AG09309 (cell line): ENCODE data around the gene IQGAP2.

ENCODE experiments used
- DNase-seq: peaks from one replicate; pipeline ENCODE4 v3.0.0-alpha.2; 2010; ENCODE audit warnings: low read depth
- H3K4me3 ChIP-seq: 2 replicates; pipeline ENCODE4 v1.5.1; 2011; ENCODE audit warnings: mild to moderate bottlenecking, low read depth, low read length, moderate library complexity; ENCODE audit not compliant: control insufficient read depth
- CTCF ChIP-seq: IDR thresholded peaks from 2 replicates; pipeline ENCODE4 v1.5.1; 2011; ENCODE audit warnings: mild to moderate bottlenecking, low read depth, low read length, inconsistent platforms; ENCODE audit not compliant: insufficient read depth, control insufficient read depth; ENCODE audit errors: missing control alignments

The IQGAP2 gene

GRCh38 chr5:76715486-76715735, 312.3 kb downstream of the IQGAP2 start:
- no peak for TF ChIP-seq CTCF
- no peak for DNase-seq

DNA sequence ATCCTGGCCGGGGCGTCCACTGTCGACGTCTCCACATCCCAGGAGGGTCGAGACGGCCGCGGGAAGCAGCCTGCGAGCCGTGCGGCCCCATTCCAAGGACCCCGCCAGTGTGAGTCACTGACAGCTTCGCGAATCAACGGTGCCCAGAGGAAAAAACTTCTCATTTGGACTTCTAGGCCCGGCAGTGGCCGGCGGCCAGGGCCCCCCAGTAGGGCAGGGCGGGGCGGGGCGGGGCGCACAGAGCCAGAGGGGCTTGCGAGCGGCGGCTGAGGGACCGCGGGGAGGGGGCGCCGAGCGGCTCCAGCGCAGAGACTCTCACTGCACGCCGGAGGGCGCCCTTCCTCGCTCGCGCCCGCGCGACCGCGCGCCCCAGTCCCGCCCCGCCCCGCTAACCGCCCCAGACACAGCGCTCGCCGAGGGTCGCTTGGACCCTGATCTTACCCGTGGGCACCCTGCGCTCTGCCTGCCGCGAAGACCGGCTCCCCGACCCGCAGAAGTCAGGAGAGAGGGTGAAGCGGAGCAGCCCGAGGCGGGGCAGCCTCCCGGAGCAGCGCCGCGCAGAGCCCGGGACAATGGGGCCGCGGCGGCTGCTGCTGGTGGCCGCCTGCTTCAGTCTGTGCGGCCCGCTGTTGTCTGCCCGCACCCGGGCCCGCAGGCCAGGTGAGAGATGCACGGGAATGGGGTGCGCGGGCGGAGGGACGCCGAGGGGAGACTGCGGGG, 312.8 kb downstream of the IQGAP2 start, which contains the start of gene F2R:
F2R (plus strand) TSS at position 391 of the 720 bp plus-strand sequence; CDS start at position 573, 182 bp downstream.
- H3K4me3 ChIP-seq = peak within 1 kb of the TSS; percentile 84
- no peak for DNase-seq
- TF ChIP-seq CTCF = peak; percentile 34

More at GRCh38 chr5:76715486-76715735, 312.3 kb downstream of the IQGAP2 start:
- H3K4me3 ChIP-seq = peak overlapping the region; percentile 84

DNA sequence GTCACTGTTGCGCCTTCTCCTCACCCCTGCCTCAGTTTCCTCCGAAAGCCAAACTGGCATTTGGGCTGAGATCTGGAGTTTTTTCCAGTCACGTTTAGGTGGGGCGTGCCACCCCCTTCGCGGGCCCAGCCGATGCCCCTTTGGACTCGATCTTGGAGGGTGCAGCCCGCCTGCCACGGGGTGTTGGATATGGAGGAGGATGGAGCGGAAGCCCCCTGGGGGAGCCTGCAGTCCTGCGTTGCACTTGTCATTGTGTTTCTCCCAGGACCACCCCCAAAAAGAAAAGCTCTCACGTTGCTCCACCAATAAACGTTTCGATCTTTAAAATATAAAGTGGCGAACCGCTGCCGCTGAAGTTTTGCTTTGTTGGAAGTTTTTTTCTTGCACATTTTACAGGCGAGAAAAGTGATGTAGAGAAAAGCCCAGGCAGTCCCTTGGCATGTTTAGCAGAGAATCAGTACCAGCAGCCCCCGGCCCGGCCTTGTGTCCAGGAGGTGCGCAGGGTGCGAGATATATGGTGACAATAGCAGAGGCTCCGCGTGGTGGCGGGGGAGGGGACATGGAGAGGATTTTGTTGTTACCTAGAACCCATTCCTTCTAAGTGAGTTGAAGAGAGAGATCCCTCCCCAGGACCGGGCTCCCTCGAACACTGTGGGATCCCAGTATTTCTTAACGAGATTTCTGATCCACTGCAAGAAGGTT, 313.5 kb downstream of the IQGAP2 start:
- DNase-seq = no peak
- H3K4me3 ChIP-seq = peak overlapping the region; percentile 84
- no peak for TF ChIP-seq CTCF

DNA sequence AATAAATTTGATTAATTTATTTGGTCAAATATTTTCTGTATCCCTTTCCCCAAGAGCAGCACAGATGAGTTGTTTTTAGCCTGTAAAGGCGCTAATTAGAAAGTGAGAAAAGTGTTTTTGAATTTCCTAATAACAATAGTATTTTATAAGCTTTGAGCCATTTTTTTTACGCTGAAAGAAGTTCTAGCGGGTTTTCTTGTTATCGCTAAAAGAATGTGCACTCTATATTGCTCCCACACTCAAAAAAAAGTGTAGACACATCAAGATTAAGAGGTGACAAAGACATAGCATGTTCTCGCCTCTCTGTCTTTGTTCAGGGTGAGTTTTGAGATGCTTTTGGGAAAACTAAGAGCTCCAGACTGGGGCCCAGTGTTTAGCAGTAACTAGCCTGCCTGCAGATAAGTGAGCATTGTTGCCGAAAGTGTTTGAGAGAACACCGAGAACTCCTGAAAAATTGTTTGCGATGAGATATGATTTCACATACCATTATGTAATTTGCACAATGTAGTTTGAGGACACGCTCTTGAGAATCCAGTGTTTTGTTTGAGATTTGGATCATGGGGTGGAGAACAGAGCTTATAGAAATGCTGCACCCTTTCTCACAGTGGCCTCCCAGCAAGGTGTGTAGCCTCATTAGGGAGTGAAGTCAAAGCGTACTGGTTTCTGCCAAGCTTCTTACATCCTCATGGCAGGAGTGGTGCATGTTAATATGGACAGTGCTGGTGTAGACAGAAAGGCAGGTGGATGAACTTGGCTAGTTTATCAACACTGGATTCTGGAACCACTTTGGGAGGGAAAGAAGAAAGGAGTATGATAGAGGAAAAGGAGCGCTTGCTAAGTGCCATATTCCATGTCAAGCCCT, 314.4 kb downstream of the IQGAP2 start:
- H3K4me3 ChIP-seq = peak overlapping the region; percentile 84
- no peak for DNase-seq
- no peak for TF ChIP-seq CTCF

GRCh38 chr5:76718381-76718832, 315.3 kb downstream of the IQGAP2 start:
- no peak for TF ChIP-seq CTCF
- no peak overlapping the region for H3K4me3 ChIP-seq
- no peak for DNase-seq

GRCh38 chr5:76718880-76719279, 315.8 kb downstream of the IQGAP2 start:
- DNase-seq = no peak
- H3K4me3 ChIP-seq = no peak overlapping the region
- no peak for TF ChIP-seq CTCF
